Activated naive CD4-positive, alpha-beta T cell treated with anti-CD3 and anti-CD28 coated beads for 36 hours (primary cell): Measurements from ENCODE around the gene ACRBP. TPM values are rescaled to one million over a fixed set of nuclear protein-coding genes. Genes with fewer than 3 reads are reported as not detected.

Experiments
- CTCF ChIA-PET: fragments of 350-600 bp; sonication (Branson Sonifier 250); formaldehyde crosslinking; loops from one replicate; lab custom pipeline; 2021; ENCODE audit warnings: antibody characterized with exemption; lab: Charles Lee
- DNase-seq: peaks from one replicate; pipeline ENCODE4 v3.0.0-alpha.2; 2020
- H3K27ac Mint-ChIP-seq: one replicate; pipeline ENCODE4 v1.8.0; 2021; ENCODE audit warnings: mild to moderate bottlenecking, mixed read lengths
- H3K27me3 Mint-ChIP-seq: one replicate; pipeline ENCODE4 v1.8.0; 2021; ENCODE audit warnings: low read depth, mixed read lengths
- H3K36me3 Mint-ChIP-seq: one replicate; pipeline ENCODE4 v1.8.0; 2021; ENCODE audit warnings: low read depth, mixed read lengths
- H3K4me1 Mint-ChIP-seq: one replicate; pipeline ENCODE4 v1.8.0; 2021; ENCODE audit warnings: low read depth, mixed read lengths
- H3K4me3 Mint-ChIP-seq: one replicate; pipeline ENCODE4 v1.8.0; 2021; ENCODE audit warnings: mild to moderate bottlenecking, moderate library complexity, mixed read lengths
- H3K9me3 Mint-ChIP-seq: one replicate; pipeline ENCODE4 v1.8.0; 2021; ENCODE audit warnings: mixed read lengths
- intact Hi-C: fragments of 100-400 bp; cut with micrococcal nuclease; formaldehyde crosslinking; loops from one replicate; pipeline ENCODE4 v1.15.1; 2023
- total RNA-seq, 2 experiments: library from RNA; stranded (reverse); gene quantifications; one replicate each; pipeline ENCODE4 v1.2.3, GENCODE V29; 2021

The ACRBP gene
- total RNA-seq, 2 experiments from 2014 or later = 2.3 to 2.4 TPM

- Mint-ChIP-seq H3K27ac (peak overlapping the region; percentile 97), H3K27me3 (no peaks in the 10 kb centered on the region), H3K4me1 (peaks cover 61% of the 10 kb centered on the region), H3K36me3 (no peaks in the 10 kb centered on the region), H3K4me3 (peak overlapping the region; percentile 74), H3K9me3 (no peaks in the 10 kb centered on the region)
- intact Hi-C loops = loop anchor here (1.0 kb wide), 3 partner anchors 22 to 59 kb away; partner anchors contain the start of genes ING4 and ZNF384
- DNase-seq = no peak
- CTCF ChIA-PET = interaction anchor here (1.0 to 4.8 kb wide), 6 partner anchors 9 to 194 kb away, joined by 3 to 28 read pairs (median 8); partner anchors contain the start of gene ZNF384
Observed at GRCh38 chr12:6630736-6631135, 16.5 kb downstream of the ACRBP start.

DNA sequence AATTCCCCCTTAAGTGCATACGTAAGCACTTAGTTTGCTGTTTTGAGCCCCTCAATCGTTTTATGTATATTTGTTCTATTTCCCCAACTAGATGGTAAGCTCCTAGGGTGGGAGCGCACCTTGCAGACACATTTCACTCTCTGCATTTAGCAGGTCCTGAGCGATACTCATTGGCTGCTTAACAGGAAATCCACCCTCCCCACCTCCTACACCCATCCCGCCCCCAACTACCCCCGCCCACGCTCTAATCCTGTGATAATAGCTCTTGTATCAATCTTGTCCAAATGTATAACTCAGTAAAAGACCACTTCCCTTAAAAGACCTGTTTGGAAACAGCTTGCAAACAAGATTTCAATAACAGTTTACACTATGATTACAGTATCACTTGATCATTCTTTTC lies 19.6 kb downstream of the ACRBP start:
- peaks cover 42% of the 10 kb centered on the region for H3K4me1 Mint-ChIP-seq

DNA sequence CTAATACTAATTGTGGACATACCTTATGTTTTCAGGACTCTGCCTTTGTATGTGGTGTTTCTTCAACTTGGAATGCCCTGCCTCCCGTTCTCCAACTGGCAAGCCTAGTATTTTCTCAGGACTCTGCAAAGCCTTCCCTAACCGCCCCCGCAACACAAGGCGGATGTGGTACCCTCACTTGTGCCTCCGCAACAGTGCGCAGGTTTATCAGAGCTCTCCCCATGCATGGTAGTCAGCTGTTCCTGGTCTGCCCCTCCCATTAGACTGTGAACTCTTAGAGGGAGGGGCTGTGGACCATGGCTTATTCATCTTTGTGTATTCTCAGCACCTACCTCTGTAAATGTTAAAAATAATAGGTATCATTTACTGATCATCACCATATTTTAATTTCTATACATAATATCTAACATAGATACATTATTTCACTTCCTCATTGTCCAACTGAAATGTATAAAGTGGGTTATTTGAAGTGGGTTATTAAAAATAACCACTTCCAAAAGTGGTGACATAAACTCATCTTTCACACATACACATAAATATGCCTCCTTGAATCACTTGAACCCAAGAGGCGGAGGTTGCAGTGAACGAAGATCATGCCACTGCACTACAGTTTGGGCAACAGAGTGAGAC lies 20.5 kb downstream of the ACRBP start:
- H3K36me3 Mint-ChIP-seq = no peaks in the 10 kb centered on the region
- no peak overlapping the region for H3K27ac Mint-ChIP-seq
- peaks cover 34% of the 10 kb centered on the region for H3K4me1 Mint-ChIP-seq
- H3K4me3 Mint-ChIP-seq = no peak overlapping the region
- intact Hi-C loops = loop anchor here (1.0 kb wide), 1 partner anchor 18 kb away; no protein-coding TSS in a partner anchor
- no peaks in the 10 kb centered on the region for H3K9me3 Mint-ChIP-seq
- CTCF ChIA-PET = interaction anchor here (1.1 to 2.1 kb wide), 3 partner anchors 9 to 57 kb away, joined by 3 to 6 read pairs (median 4); no protein-coding TSS in a partner anchor
- no peaks in the 10 kb centered on the region for H3K27me3 Mint-ChIP-seq
- peak; percentile 40 for DNase-seq

More for the DNA sequence above, 19.6 kb downstream of the ACRBP start:
- intact Hi-C loops = loop anchor here (1.0 kb wide), 1 partner anchor 19 kb away; no protein-coding TSS in a partner anchor
- no peaks in the 10 kb centered on the region for H3K27me3 Mint-ChIP-seq
- peak overlapping the region; percentile 73 for H3K4me3 Mint-ChIP-seq
- CTCF ChIA-PET = interaction anchor here (0.6 to 2.1 kb wide), 5 partner anchors 10 to 69 kb away, joined by 3 to 6 read pairs (median 3); no protein-coding TSS in a partner anchor
- peak; percentile 56 for DNase-seq
- H3K36me3 Mint-ChIP-seq = no peaks in the 10 kb centered on the region
- H3K9me3 Mint-ChIP-seq = no peaks in the 10 kb centered on the region
- peak overlapping the region; percentile 82 for H3K27ac Mint-ChIP-seq

- peaks cover 8% of the 10 kb centered on the region for H3K4me1 Mint-ChIP-seq
Observed at GRCh38 chr12:6620885-6621274, 26.4 kb downstream of the ACRBP start.

DNA sequence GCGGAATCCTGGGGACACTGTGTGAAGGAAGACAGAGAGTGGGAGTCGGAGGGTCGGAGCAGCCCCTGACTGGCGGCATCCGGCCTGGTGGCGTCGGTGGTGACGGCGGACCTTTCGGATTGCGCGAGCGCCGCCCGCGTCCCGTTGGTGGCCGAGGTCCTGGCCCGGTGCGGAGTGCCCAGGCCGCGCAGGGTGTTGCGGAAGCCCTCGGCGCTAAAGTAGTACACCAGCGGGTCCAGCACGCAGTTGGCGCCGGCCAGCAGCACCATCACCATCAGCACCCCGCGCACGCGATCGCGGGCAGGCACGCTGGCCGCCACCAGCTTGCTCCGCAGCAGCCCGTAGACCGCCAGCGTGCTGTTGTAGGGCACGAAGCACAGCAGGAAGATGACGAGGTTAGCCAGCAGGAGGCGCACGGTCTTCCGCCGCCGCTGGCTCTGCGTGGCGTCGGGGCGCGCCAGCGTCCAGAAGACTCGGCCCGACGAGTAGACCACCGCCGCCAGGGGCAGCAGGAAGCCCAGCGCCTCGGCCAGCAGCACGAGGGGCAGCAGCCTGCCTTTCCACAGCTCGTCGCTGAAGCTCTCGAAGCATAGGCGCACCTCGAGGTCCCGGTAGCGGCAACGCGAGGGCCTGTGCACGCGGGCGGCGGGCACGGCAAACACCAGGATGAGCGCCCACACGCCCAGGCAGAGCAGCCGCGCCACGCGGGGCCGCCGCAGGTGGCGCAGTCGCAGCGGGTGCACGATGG lies 26.9 kb downstream of the ACRBP start:
- no peaks in the 10 kb centered on the region for H3K36me3 Mint-ChIP-seq
- H3K27ac Mint-ChIP-seq = no peak overlapping the region
- peak overlapping the region; percentile 30 for H3K4me3 Mint-ChIP-seq
- intact Hi-C loops = no loop called here
- H3K9me3 Mint-ChIP-seq = no peaks in the 10 kb centered on the region
- H3K4me1 Mint-ChIP-seq = peaks cover 8% of the 10 kb centered on the region
- CTCF ChIA-PET = interaction anchor here (0.5 to 6.2 kb wide), 25 partner anchors 8 to 213 kb away, joined by 3 to 30 read pairs (median 4); partner anchors contain the start of genes CD4, LPAR5, MLF2 and ZNF384
- H3K27me3 Mint-ChIP-seq = no peaks in the 10 kb centered on the region
- DNase-seq = peak; percentile 67

More at GRCh38 chr12:6620885-6621274, 26.4 kb downstream of the ACRBP start:
- Mint-ChIP-seq H3K27ac (no peak overlapping the region), H3K36me3 (no peaks in the 10 kb centered on the region), H3K4me3 (peak overlapping the region; percentile 30), H3K9me3 (no peaks in the 10 kb centered on the region), H3K27me3 (no peaks in the 10 kb centered on the region)
- intact Hi-C loops = no loop called here
- DNase-seq = no peak
- CTCF ChIA-PET = interaction anchor here (0.5 to 6.2 kb wide), 25 partner anchors 8 to 282 kb away, joined by 3 to 30 read pairs (median 4); partner anchors contain the start of genes CD4, LPAR5, MLF2 and ZNF384

DNA sequence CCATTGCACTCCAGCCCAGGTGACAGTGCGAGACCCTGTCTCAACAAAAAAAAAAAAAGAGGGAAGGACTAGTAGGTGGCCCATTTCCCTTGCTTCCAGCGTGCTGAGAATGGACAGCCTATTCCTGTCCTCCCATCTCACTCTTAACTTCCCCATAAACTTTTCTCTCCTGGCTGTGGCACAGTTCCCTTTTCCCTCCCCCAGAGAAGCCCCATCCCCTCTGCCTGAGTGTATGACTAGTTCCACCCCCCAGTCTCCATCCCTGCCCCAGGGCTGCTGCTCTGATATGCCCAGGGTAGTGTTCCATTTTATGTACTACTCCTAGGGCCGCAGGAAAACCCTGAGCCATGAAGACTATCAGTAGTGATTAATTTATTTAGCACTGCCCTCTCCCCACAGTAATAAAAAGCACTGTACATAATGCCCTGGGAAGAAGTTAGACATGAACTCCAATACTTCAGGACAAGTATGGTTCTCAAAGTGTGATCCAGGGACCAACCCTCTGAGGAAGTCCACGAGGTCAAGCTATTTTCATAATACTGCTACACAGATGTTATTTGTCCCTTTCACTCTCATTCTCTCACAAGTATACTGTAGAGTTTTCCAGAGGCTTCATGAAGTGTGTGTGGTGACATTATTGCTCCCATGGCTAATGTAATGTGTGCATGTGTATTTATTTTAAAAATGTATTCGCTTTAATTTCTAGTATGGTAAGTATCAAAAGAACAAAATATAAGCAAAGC lies 28.6 kb downstream of the ACRBP start:
- Mint-ChIP-seq H3K27me3 (no peaks in the 10 kb centered on the region), H3K27ac (no peak overlapping the region), H3K36me3 (no peaks in the 10 kb centered on the region)

GRCh38 chr12:6615802-6616201 lies 31.4 kb downstream of the ACRBP start:
- intact Hi-C loops = no loop called here
- no peak for DNase-seq
- peak overlapping the region; percentile 13 for H3K27ac Mint-ChIP-seq
- no peaks in the 10 kb centered on the region for H3K9me3 Mint-ChIP-seq
- H3K4me1 Mint-ChIP-seq = peaks cover 33% of the 10 kb centered on the region
- no peaks in the 10 kb centered on the region for H3K36me3 Mint-ChIP-seq
- no peaks in the 10 kb centered on the region for H3K27me3 Mint-ChIP-seq
- CTCF ChIA-PET = interaction anchor here (0.6 to 1.6 kb wide), 7 partner anchors 12 to 276 kb away, joined by 3 to 4 read pairs (median 3); partner anchors contain the start of genes MLF2 and ZNF384
- H3K4me3 Mint-ChIP-seq = no peak overlapping the region

More for the DNA sequence above, 28.6 kb downstream of the ACRBP start:
- H3K4me1 Mint-ChIP-seq = peaks cover 14% of the 10 kb centered on the region
- H3K4me3 Mint-ChIP-seq = no peak overlapping the region
- DNase-seq = no peak
- no peaks in the 10 kb centered on the region for H3K9me3 Mint-ChIP-seq
- CTCF ChIA-PET = interaction anchor here (0.6 to 6.2 kb wide), 13 partner anchors 9 to 202 kb away, joined by 3 to 30 read pairs (median 4); partner anchors contain the start of gene MLF2
- intact Hi-C loops = no loop called here

GRCh38 chr12:6614513-6615172 lies 32.6 kb downstream of the ACRBP start:
- intact Hi-C loops = no loop called here
- peaks cover 39% of the 10 kb centered on the region for H3K4me1 Mint-ChIP-seq
- no peaks in the 10 kb centered on the region for H3K36me3 Mint-ChIP-seq
- no peak overlapping the region for H3K4me3 Mint-ChIP-seq
- CTCF ChIA-PET = interaction anchor here (0.5 to 1.6 kb wide), 6 partner anchors 9 to 220 kb away, joined by 3 to 4 read pairs (median 4); partner anchors contain the start of gene ZNF384
- no peaks in the 10 kb centered on the region for H3K27me3 Mint-ChIP-seq
- H3K9me3 Mint-ChIP-seq = no peaks in the 10 kb centered on the region
- DNase-seq = no peak
- no peak overlapping the region for H3K27ac Mint-ChIP-seq

- H3K27ac Mint-ChIP-seq = no peak overlapping the region
- DNase-seq = peak; percentile 32
- CTCF ChIA-PET = interaction anchor here (1.0 to 1.6 kb wide), 5 partner anchors 10 to 221 kb away, joined by 3 to 4 read pairs (median 4); no protein-coding TSS in a partner anchor
Observed at GRCh38 chr12:6613776-6614512, 33.3 kb downstream of the ACRBP start.

DNA sequence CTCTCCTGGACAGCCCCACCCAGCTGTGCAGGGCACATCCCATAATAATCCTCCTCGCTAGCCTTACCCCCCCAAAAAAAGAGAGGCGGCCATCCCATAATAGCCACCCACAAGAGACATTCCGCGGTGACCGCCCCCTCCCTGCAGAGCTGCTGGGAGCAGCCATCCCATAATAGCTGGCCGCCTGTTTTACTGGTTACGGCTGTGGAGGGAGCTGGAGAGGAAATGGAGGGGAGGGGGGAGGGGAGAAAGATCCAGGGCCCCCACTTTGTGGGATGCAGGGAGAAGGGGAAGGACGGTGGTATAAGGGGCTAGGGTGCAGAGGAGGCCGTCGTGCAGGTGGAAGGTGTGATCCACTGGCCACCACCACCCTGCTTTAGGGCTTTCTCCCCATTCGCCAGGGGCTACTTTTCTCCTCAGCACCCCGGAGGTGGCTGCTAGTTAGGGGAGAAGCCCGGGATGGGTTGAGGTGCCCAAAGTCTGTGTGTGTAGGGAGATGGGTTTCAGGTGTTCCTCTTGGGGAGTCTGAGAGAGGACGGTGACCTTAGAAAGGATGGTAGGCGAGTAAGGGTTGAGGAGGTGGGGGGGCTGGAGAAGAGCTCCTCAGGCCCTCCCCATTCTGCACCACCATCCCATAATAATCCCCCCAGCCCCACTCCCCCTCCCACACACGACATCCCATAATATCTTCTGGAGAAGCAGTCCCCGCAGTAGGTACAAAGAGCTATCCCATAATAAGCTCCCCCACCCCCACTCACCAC lies 34.0 kb downstream of the ACRBP start:
- Mint-ChIP-seq H3K27me3 (no peaks in the 10 kb centered on the region), H3K4me1 (peaks cover 39% of the 10 kb centered on the region), H3K27ac (peak overlapping the region; percentile 54), H3K9me3 (no peaks in the 10 kb centered on the region), H3K4me3 (no peak overlapping the region), H3K36me3 (no peaks in the 10 kb centered on the region)
- intact Hi-C loops = no loop called here
- CTCF ChIA-PET = interaction anchor here (0.6 to 1.6 kb wide), 9 partner anchors 8 to 221 kb away, joined by 3 to 11 read pairs (median 3); no protein-coding TSS in a partner anchor
- peak; percentile 38 for DNase-seq

More at GRCh38 chr12:6613776-6614512, 33.3 kb downstream of the ACRBP start:
- no peaks in the 10 kb centered on the region for H3K36me3 Mint-ChIP-seq
- peaks cover 39% of the 10 kb centered on the region for H3K4me1 Mint-ChIP-seq
- intact Hi-C loops = no loop called here
- H3K27me3 Mint-ChIP-seq = no peaks in the 10 kb centered on the region
- no peaks in the 10 kb centered on the region for H3K9me3 Mint-ChIP-seq
- no peak overlapping the region for H3K4me3 Mint-ChIP-seq
